ENCODE data around the gene FERMT1.
"Not testable (repeated sequence)": the region's sequence is repeated elsewhere in the genome, so short reads cannot be mapped to it uniquely, and the experiment has no call there.

The FERMT1 gene

GRCh38 chr20:6074145-6074561 lies 48.7 kb downstream of the FERMT1 start:
- FAIRE-seq (peak; percentile 40), DNase-seq (ENCODE audit: insufficient read length, low spot score) (peak; percentile 25)

GRCh38 chr20:6070829-6071695 lies 51.8 kb downstream of the FERMT1 start:
- DNase-seq (ENCODE audit: insufficient read length, low spot score) (no peak), FAIRE-seq (no peak)

GRCh38 chr20:6069669-6070068 lies 53.2 kb downstream of the FERMT1 start:
- FAIRE-seq (no peak), DNase-seq (ENCODE audit: insufficient read length, low spot score) (no peak)

- no peak for FAIRE-seq
- no peak for DNase-seq (ENCODE audit: insufficient read length, low spot score)
These were observed 55.0 kb downstream of the FERMT1 start for GRCh38 chr20:6067763-6068318.

GRCh38 chr20:6066582-6066981 lies 56.2 kb downstream of the FERMT1 start:
- DNase-seq (ENCODE audit: insufficient read length, low spot score) (no peak), FAIRE-seq (no peak)

- DNase-seq (ENCODE audit: insufficient read length, low spot score), result no peak
- no peak for FAIRE-seq
These were observed 61.3 kb downstream of the FERMT1 start for GRCh38 chr20:6061544-6061943.

- DNase-seq (ENCODE audit: insufficient read length, low spot score), result no peak
- no peak for FAIRE-seq
These were observed 62.6 kb downstream of the FERMT1 start for GRCh38 chr20:6060213-6060612.

- no peak for DNase-seq (ENCODE audit: insufficient read length, low spot score)
- no peak for FAIRE-seq
These were observed 64.0 kb downstream of the FERMT1 start for GRCh38 chr20:6058684-6059295.

GRCh38 chr20:6057691-6058090 lies 65.1 kb downstream of the FERMT1 start:
- DNase-seq (ENCODE audit: insufficient read length, low spot score) (no peak), FAIRE-seq (no peak)

GRCh38 chr20:6057139-6057538 lies 65.7 kb downstream of the FERMT1 start:
- FAIRE-seq, result no peak
- DNase-seq (ENCODE audit: insufficient read length, low spot score), result no peak

GRCh38 chr20:6055981-6056569 lies 66.8 kb downstream of the FERMT1 start:
- DNase-seq (ENCODE audit: insufficient read length, low spot score), result no peak
- FAIRE-seq, result no peak

GRCh38 chr20:6055161-6055783 lies 67.6 kb downstream of the FERMT1 start:
- FAIRE-seq, result no peak
- no peak for DNase-seq (ENCODE audit: insufficient read length, low spot score)

- not testable (repeated sequence) for FAIRE-seq
These were observed 68.2 kb downstream of the FERMT1 start for GRCh38 chr20:6054689-6055051.

GRCh38 chr20:6053776-6054688 lies 68.8 kb downstream of the FERMT1 start, which contains the start of gene LRRN4:
Gene LRRN4, minus strand, starts transcription at chr20:6054060. Its CDS starts 1,261 bp downstream, at chr20:6052799.
- FAIRE-seq, result no peak
- DNase-seq (ENCODE audit: insufficient read length, low spot score), result peak; percentile 40

More at GRCh38 chr20:6054689-6055051, 68.2 kb downstream of the FERMT1 start:
- not testable (repeated sequence) for DNase-seq (ENCODE audit: insufficient read length, low spot score)

GRCh38 chr20:6053064-6053775 lies 69.6 kb downstream of the FERMT1 start:
- DNase-seq (ENCODE audit: insufficient read length, low spot score), result no peak
- no peak for FAIRE-seq

- FAIRE-seq (no peak), DNase-seq (ENCODE audit: insufficient read length, low spot score) (no peak)
These were observed 71.3 kb downstream of the FERMT1 start for GRCh38 chr20:6051505-6051904.

GRCh38 chr20:6048391-6048790 lies 74.4 kb downstream of the FERMT1 start:
- no peak for FAIRE-seq
- DNase-seq (ENCODE audit: insufficient read length, low spot score), result no peak

- no peak for DNase-seq (ENCODE audit: insufficient read length, low spot score)
- no peak for FAIRE-seq
These were observed 76.4 kb downstream of the FERMT1 start for GRCh38 chr20:6046432-6046831.

- no peak for FAIRE-seq
- no peak for DNase-seq (ENCODE audit: insufficient read length, low spot score)
These were observed 77.3 kb downstream of the FERMT1 start for GRCh38 chr20:6045566-6045965.

All from HTR-8/SVneo (cell line).